Stimulated activated CD4-positive, alpha-beta T cell treated with anti-CD3 and anti-CD28 coated beads, Interleukin-4, amount 100 ng/mL, for 48 hours (primary cell): Measurements from ENCODE around the gene DEPDC1.
A peak's percentile ranks its signal among the peaks of the same experiment; 100 is the strongest.
"Not testable (repeated sequence)": the region's sequence is repeated elsewhere in the genome, so short reads cannot be mapped to it uniquely, and the experiment has no call there.

ENCODE experiments used
- DNase-seq, 2 donors: peaks; one replicate each; pipeline ENCODE4 v3.0.0-alpha.2; 2020; ENCODE audit warnings: low read depth in 2 of 2

DEPDC1 gene

GRCh38 chr1:68496680-68497357, at the start of gene DEPDC1:
Gene DEPDC1, minus strand, starts transcription at chr1:68497082. Its CDS starts 83 bp downstream, at chr1:68496999.
- peak; percentile 61 to 77 for DNase-seq

- DNase-seq: no peak
Observed at GRCh38 chr1:68544651-68545050, 47.8 kb upstream of the DEPDC1 start.

- DNase-seq: no peak
Observed at GRCh38 chr1:68542586-68542985, 45.7 kb upstream of the DEPDC1 start.

GRCh38 chr1:68538941-68539340, 42.1 kb upstream of the DEPDC1 start:
- DNase-seq: no peak

GRCh38 chr1:68528243-68528642, 31.4 kb upstream of the DEPDC1 start:
- DNase-seq: no peak

- DNase-seq: no peak
Observed at GRCh38 chr1:68525781-68526180, 28.9 kb upstream of the DEPDC1 start.

GRCh38 chr1:68521286-68521685, 24.4 kb upstream of the DEPDC1 start:
- DNase-seq: no peak

GRCh38 chr1:68516066-68516465, 19.2 kb upstream of the DEPDC1 start:
- DNase-seq: no peak

GRCh38 chr1:68511254-68511653, 14.4 kb upstream of the DEPDC1 start:
- DNase-seq: no peak

GRCh38 chr1:68506386-68506785, 9.5 kb upstream of the DEPDC1 start:
- no peak for DNase-seq

GRCh38 chr1:68503085-68503484, 6.2 kb upstream of the DEPDC1 start:
- DNase-seq: no peak

- DNase-seq: no peak
Observed at GRCh38 chr1:68497358-68497698, 446 bp upstream of the DEPDC1 start.

- DNase-seq: no peak
Observed at GRCh38 chr1:68495968-68496679, 758 bp downstream of the DEPDC1 start.

GRCh38 chr1:68495532-68495931, 1.4 kb downstream of the DEPDC1 start:
- no peak for DNase-seq

- no peak for DNase-seq
Observed at GRCh38 chr1:68493193-68493592, 3.7 kb downstream of the DEPDC1 start.

GRCh38 chr1:68492255-68492654, 4.6 kb downstream of the DEPDC1 start:
- DNase-seq: not testable (repeated sequence)

- DNase-seq: no peak
Observed at GRCh38 chr1:68490046-68490651, 6.7 kb downstream of the DEPDC1 start.

GRCh38 chr1:68485431-68486022, 11.4 kb downstream of the DEPDC1 start:
- no peak for DNase-seq

GRCh38 chr1:68484618-68485017, 12.3 kb downstream of the DEPDC1 start:
- no peak for DNase-seq

- DNase-seq: no peak
Observed at GRCh38 chr1:68481041-68481440, 15.8 kb downstream of the DEPDC1 start.

- no peak for DNase-seq
Observed at GRCh38 chr1:68479501-68479900, 17.4 kb downstream of the DEPDC1 start.

- DNase-seq: no peak
Observed at GRCh38 chr1:68478662-68479061, 18.2 kb downstream of the DEPDC1 start.

GRCh38 chr1:68476626-68477025, 20.3 kb downstream of the DEPDC1 start:
- DNase-seq: not testable (repeated sequence)
